ENCODE data around the gene SPPL3. TPM values are rescaled to one million over a fixed set of nuclear protein-coding genes. Genes with fewer than 3 reads are reported as not detected.

Gene SPPL3
- total and polyA plus RNA-seq, 2 donors from 2014 or later = 23.8 to 51.9 TPM

DNA sequence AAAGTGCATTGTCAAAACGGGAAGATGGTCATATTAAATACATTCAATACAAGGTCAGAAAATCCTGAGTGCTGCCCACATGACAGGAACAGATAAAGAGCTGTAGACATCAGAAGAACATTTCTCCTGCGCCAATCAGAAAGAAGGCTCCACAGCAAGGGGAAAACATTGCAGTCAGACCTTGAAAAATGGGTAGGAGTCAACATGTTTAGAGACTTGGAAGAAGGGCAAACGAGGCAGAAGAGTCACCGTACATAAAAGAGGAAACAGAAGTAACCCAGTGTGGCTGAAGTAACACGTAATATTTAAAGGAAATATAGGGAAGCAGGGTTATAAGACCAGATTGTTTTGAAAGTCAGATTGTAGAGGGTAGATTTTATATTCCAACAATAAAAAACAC is 11.9 kb downstream of the SPPL3 start:
- TF ChIP-seq, protein P1, sequence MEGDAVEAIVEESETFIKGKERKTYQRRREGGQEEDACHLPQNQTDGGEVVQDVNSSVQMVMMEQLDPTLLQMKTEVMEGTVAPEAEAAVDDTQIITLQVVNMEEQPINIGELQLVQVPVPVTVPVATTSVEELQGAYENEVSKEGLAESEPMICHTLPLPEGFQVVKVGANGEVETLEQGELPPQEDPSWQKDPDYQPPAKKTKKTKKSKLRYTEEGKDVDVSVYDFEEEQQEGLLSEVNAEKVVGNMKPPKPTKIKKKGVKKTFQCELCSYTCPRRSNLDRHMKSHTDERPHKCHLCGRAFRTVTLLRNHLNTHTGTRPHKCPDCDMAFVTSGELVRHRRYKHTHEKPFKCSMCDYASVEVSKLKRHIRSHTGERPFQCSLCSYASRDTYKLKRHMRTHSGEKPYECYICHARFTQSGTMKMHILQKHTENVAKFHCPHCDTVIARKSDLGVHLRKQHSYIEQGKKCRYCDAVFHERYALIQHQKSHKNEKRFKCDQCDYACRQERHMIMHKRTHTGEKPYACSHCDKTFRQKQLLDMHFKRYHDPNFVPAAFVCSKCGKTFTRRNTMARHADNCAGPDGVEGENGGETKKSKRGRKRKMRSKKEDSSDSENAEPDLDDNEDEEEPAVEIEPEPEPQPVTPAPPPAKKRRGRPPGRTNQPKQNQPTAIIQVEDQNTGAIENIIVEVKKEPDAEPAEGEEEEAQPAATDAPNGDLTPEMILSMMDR (IDR thresholded peaks at IDR 0.05; ENCODE audit: borderline replicate concordance, extremely low read depth, insufficient read depth) = no peak

DNA sequence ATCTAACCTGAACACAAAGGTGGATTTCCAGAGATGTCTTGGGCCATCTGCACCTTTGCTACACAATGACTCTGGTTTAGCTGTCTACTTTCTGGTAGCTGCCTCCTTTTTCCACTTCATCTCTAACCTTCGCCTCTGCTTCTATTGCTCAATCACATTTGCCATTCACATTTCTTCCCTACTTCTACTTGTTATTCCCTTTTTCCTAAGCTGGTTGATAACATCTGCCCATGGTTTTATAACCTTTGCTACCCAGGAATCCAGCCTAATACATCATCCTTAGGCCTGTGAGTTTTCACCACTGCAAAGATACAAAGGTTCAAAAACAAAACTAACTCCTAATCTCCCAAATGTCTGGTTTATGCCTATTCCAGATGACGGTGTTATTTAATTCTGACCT is 13.2 kb downstream of the SPPL3 start:
- TF ChIP-seq, protein P1 (IDR thresholded peaks at IDR 0.05; ENCODE audit: borderline replicate concordance, extremely low read depth, insufficient read depth) = no peak
- FAIRE-seq (no peak), DNase-seq (no peak)
- H3K27ac ChIP-seq (ENCODE audit: low read depth in 2 of 2, low read length in 2 of 2) = no peak overlapping the region
- H3K4me3 ChIP-seq (ENCODE audit: low read length in 3 of 3) = no peak overlapping the region
- peaks cover 0 to 5% (median 2%) of the 10 kb centered on the region in 3 donors for H3K4me1 ChIP-seq (ENCODE audit: control insufficient read depth in 2 of 3, insufficient read depth in 2 of 3, low read depth in 1 of 3, low read length in 3 of 3)
- intact Hi-C loops (cut with DNase I) = no loop called here
- no peaks in the 10 kb centered on the region for H3K36me3 ChIP-seq (ENCODE audit: control insufficient read depth in 2 of 3, insufficient read depth in 3 of 3, low read length in 3 of 3)
- no peaks in the 10 kb centered on the region for H3K9me3 ChIP-seq (ENCODE audit: control insufficient read depth in 2 of 3, insufficient read depth in 1 of 3, low read length in 3 of 3)
- H3K9ac ChIP-seq (ENCODE audit: low read length in 3 of 3) = no peak overlapping the region
- H3K27me3 ChIP-seq (ENCODE audit: control insufficient read depth, insufficient read depth, low read length) = no peaks in the 10 kb centered on the region

More for the DNA sequence above, 11.9 kb downstream of the SPPL3 start:
- DNase-seq (no peak), FAIRE-seq (no peak)
- no peak overlapping the region for H3K9ac ChIP-seq (ENCODE audit: low read length in 3 of 3)
- no peak overlapping the region for H3K27ac ChIP-seq (ENCODE audit: low read depth in 2 of 2, low read length in 2 of 2)
- no peaks in the 10 kb centered on the region for H3K27me3 ChIP-seq (ENCODE audit: control insufficient read depth, insufficient read depth, low read length)
- H3K4me1 ChIP-seq (ENCODE audit: control insufficient read depth in 2 of 3, insufficient read depth in 2 of 3, low read depth in 1 of 3, low read length in 3 of 3) = peaks cover 0 to 5% (median 2%) of the 10 kb centered on the region in 3 donors
- H3K4me3 ChIP-seq (ENCODE audit: low read length in 3 of 3) = no peak overlapping the region
- intact Hi-C loops (cut with DNase I) = no loop called here
- no peaks in the 10 kb centered on the region for H3K36me3 ChIP-seq (ENCODE audit: control insufficient read depth in 2 of 3, insufficient read depth in 3 of 3, low read length in 3 of 3)
- H3K9me3 ChIP-seq (ENCODE audit: control insufficient read depth in 2 of 3, insufficient read depth in 1 of 3, low read length in 3 of 3) = no peaks in the 10 kb centered on the region

DNA sequence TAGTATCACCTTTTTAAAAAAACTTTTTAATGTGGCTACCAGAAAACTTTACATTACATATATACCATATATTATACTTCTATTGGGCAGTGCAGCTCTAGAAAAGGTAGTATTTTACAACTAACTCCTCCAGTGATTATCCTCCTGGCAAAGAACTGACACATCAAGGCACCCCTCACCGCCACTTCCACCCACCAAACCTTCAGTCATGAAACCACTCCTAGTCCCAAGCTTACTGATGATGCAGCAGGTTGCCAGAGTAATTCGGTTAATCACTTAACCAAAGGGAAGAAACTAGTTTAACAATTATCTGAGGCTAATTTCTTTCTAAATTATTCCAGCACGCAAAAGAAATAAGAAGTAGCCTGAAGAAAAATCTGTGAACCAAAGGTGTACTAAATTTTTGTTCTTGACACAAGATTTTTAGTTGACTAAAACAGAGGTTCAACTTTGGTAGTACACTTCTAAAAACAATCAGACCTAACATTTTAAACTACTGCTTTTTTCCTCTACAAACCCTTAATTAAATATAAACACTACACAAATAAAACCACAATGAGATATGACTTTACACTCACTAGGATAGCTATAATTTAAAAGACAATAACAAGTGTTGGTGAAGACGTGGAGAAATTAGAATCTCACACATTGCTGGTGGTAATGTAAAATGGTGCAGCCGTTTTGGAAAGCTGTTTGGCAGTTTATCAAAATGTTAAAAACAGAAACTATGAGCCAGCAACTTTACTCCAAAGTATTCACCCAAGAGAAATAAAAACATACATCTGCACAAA is 16.7 kb downstream of the SPPL3 start:
- DNase-seq (no peak), FAIRE-seq (no peak)
- H3K36me3 ChIP-seq (ENCODE audit: control insufficient read depth in 2 of 3, insufficient read depth in 3 of 3, low read length in 3 of 3) = no peaks in the 10 kb centered on the region
- H3K27me3 ChIP-seq (ENCODE audit: control insufficient read depth, insufficient read depth, low read length) = no peaks in the 10 kb centered on the region
- TF ChIP-seq, protein P1 (IDR thresholded peaks at IDR 0.05; ENCODE audit: borderline replicate concordance, extremely low read depth, insufficient read depth) = no peak
- intact Hi-C loops (cut with DNase I) = no loop called here
- H3K4me3 ChIP-seq (ENCODE audit: low read length in 3 of 3) = no peak overlapping the region
- H3K27ac ChIP-seq (ENCODE audit: low read depth in 2 of 2, low read length in 2 of 2) = no peak overlapping the region
- no peaks in the 10 kb centered on the region for H3K9me3 ChIP-seq (ENCODE audit: control insufficient read depth in 2 of 3, insufficient read depth in 1 of 3, low read length in 3 of 3)
- peaks cover 0 to 5% (median 2%) of the 10 kb centered on the region in 3 donors for H3K4me1 ChIP-seq (ENCODE audit: control insufficient read depth in 2 of 3, insufficient read depth in 2 of 3, low read depth in 1 of 3, low read length in 3 of 3)
- H3K9ac ChIP-seq (ENCODE audit: low read length in 3 of 3) = no peak overlapping the region

All from kidney (tissue), 14 donors.